HG03354 (cell line): ENCODE results near the gene SLC49A3.
"Not testable (repeated sequence)": the region's sequence is repeated elsewhere in the genome, so short reads cannot be mapped to it uniquely, and the experiment has no call there.

ENCODE experiments used
- ATAC-seq: cut with Tn5 transposase; IDR thresholded peaks from one replicate; pipeline ENCODE4 v1.9.1; 2021; ENCODE audit warnings: mild to moderate bottlenecking; ENCODE audit not compliant: unreplicated experiment, poor library complexity, severe bottlenecking

The SLC49A3 gene

GRCh38 chr4:722851-723360 is 34.0 kb upstream of the SLC49A3 start:
- ATAC-seq = no peak

DNA sequence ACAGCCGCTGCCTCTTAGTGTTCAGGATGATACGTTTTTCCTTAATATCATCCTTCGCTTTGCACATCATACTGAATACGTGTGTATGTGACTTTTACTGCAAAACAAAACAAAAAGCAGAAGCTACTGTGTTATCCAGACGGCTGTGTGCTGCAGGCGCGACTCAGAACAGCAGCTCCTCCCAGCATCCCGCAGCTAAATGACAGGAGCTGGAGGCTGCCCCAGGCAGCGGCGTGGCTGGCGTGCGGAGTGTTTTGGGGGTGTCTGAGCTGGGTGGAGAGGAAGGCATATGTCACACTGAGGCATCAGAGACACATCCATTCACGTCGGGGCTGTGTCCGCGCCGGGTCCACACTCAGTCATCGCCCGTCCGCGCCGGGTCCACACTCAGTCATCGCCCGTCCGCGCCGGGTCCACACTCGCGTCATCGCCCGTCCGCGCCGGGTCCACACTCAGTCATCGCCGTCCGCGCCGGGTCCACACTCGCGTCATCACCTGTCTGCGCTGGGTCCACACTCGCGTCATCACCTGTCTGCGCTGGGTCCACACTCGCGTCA is 33.3 kb upstream of the SLC49A3 start:
- no peak for ATAC-seq

DNA sequence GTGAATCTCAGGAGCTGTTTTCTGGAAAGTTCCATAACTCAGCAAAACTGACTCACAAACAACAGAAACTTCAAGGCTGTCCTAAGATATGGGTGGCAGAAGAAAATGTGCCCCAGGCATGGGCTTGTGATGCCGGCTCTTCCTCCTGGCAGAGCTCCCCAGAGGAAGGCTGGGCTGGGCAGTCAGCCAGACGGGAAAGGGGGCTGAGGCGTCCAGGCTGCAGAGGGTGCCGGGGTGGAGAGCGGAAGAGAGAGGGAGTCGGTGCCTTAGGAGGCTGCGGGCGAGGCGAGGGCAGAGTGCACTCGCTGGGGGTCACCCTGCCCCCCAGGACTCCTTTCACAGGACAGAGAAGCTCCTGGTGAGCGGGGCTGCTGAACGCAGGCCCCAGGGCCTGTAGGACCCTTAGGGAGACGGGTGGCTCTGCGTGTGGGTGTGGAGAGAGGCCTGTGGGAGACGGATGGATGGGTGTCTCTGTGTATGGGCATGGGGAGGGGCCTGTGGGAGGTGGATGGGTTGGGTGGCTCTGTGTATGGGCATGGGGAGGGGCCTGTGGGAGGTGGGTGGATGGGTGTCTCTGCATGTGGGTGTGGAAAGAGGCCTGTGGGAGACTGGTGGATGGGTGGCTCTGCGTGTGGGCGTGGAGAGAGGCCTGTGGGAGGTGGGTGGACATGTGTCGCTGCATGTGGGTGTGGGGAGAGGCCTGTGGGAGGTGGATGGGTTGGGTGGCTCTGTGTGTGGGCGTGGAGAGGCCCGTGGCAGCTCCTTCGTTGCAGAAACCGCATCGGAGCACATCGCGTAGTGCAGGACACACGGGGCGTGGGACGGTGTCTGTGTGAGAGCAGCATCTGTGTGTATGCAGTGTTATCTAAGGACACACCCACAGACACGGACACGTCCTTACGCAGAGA is 32.6 kb upstream of the SLC49A3 start:
- ATAC-seq = no peak

DNA sequence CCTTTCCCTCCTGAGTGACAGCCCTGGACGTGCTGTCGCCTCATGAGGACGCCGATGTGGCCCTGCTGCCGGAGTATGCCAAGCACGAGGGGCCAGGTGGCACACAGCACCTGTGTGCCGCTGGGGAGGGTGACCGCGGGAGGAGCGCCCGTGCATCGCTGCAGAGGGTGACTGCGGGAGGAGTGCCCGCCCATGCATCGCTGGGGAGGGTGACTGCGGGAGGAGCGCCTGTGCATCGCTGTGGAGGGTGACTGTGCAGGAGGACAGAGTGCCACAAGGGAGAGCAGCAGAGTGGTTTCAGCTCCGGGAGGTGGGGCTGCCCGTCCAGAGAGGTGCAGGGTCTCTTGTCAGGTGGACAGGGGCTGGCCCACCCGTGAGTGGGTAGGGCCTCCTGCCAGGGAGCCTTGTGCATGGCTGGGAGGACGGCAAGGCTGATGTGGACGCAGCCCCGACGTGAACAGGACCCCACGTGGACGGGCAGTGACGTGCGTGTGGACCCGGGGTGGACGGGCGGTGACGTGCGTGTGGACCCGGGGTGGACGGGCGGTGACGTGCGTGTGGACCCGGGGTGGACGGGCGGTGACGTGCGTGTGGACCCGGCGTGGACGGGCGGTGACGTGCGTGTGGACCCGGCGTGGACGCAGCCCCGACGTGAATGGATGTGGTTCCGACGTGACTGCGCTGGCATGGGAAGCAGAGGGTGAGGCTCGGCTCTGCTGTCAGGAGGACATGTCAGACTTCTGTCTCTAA is 31.3 kb upstream of the SLC49A3 start:
- no peak for ATAC-seq

GRCh38 chr4:718460-718859 is 29.5 kb upstream of the SLC49A3 start:
- no peak for ATAC-seq

DNA sequence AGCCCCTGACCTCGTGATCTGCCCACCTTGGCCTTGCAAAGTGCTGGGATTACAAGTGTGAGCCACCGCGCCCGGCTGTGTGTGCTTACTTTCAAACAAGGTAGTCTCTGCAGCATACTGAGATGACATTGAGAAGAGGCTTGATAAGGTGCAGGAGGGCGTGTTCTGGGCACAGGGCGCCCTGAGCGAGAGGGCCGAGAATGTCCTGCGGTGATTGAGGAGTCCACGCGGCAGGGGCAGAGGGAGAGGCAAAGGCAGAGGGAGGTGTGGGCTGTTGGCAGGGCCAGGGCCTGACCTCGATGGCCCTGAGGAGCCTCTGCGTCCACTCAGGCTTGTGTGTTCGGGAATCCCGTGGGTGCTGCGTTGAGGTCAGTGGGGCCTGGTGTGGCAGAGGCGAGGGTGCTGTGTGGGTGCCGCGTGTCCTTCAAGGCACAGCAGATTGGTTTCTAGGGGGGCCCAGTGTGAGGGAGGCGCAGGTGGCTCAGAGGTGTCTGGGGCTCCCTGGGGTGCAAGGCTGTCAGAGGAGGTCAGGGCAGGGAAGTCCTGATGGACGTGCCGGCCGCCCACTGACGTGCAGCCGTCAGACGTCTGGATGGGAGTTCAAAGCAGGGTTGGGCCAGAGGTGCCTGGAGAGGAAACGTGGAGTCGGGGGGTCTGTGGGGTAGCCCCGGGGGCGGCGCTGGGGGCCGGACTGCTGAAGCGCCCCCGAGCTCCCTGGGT is 28.8 kb upstream of the SLC49A3 start:
- no peak for ATAC-seq

DNA sequence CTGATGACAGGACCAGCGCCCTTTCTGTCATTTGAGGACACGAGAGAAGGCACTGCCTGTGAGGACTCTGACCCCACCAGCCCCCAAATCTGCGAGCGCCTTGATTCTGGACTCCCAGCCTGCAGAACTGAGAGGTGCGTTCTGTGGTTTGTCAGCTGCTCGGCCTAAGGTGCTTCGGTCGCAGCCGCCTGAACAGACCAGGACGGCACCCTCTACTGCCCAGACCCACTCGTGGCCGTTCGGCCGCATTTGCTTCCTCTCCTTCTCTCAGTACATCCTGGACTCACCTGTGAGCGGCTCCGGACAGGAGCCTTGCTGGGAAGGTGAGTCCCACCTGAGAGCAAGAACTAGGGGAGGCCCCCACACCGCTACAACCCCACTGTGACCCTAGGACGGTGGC is 25.1 kb upstream of the SLC49A3 start:
- ATAC-seq = no peak

- no peak for ATAC-seq
These were observed 24.1 kb upstream of the SLC49A3 start for GRCh38 chr4:712916-713632.

- no peak for ATAC-seq
These were observed 23.1 kb upstream of the SLC49A3 start for GRCh38 chr4:712093-712492.

GRCh38 chr4:710916-711315 is 22.0 kb upstream of the SLC49A3 start:
- ATAC-seq = no peak

DNA sequence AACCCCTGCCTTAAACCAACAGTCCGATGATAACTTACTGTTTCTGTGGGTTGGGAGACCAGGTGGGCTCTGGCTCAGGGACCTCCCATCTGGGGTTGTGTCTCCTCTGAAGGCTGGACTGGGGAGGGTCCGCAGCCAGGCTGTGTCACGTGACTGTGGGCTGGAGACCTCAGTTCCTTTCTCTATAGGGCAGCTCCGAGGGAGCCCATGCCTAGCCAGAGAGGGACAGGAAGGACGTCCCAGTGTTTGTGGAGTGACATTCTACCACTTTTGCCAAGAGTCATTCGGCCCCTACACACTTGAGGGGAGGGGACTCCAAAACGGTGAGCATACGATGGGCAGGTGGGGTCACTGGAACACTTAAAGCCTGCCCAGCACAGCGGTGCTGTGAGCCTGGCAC is 21.2 kb upstream of the SLC49A3 start:
- no peak for ATAC-seq

GRCh38 chr4:709348-709747 is 20.4 kb upstream of the SLC49A3 start:
- ATAC-seq = no peak

DNA sequence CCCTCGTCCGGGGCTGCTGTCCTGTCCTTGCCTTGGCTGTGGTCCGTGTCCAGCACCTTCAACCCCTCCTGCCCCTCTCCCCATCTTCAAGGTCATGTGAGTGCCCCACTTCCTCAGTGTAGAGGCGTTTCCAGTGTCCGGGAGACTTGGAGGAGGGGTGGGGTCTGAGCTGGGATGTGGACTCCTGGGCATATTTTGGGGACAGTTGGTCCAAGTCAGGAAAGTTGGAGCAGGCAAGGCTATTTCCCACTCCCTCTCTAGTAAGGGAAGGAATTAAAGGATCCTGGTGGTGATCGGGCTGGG is 19.6 kb upstream of the SLC49A3 start:
- no peak for ATAC-seq

DNA sequence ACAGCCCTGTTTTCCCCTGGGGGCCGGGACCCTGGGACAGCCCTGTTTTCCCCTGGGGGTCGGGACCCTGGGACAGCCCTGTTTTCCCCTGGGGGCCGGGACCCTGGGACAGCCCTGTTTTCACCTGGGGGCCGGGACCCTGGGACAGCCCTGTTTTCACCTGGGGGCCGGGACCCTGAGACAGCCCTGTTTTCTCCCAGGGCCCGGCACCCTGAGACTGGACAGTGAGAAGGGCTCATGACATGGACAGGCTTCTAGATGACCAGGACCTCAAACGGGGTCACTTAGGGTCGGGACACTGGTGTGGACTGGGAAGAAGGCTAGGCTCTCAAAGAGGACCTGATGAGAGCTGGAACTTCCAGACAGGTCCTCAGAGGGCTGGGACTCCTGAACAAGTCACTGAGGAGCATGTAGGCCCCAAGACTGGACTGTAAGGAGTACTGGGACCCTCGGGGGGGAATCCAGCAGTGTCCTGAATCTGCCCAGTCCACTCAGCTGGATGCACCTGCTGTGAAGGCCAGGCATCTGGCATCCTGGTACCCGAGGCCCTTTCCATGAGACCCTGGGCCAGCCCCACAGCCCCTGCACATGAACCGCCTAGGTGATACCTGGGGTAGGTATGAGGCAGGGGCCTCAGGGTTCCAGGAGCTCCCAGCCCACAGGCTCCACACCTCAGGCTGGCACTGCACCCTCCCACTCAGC is 19.1 kb upstream of the SLC49A3 start:
- no peak for ATAC-seq

GRCh38 chr4:706834-707598 is 18.1 kb upstream of the SLC49A3 start:
- no peak for ATAC-seq

DNA sequence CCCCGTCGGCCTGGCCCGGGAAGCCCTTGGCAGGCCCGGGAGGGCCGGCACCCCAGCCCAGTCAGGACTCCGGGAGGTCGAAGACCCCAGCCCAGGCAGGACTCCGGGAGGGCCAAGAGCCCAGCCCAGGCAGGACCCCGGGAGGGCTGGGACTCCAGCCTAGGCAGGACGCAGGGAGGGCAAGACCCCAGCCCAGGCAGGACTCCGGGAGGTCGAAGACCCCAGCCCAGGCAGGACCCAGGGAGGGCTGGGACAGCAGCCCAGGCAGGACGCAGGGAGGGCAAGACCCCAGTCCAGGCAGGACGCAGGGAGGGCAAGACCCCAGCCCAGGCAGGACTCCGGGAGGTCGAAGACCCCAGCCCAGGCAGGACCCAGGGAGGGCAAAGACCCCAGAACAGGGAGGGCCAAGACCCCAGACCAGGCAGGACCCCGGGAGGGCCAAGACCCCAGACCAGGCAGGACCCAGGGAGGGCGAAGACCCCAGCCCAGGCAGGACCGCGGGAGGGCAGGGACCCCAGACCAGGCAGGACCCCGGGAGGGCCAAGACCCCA is 17.2 kb upstream of the SLC49A3 start:
- ATAC-seq = not testable (repeated sequence)

DNA sequence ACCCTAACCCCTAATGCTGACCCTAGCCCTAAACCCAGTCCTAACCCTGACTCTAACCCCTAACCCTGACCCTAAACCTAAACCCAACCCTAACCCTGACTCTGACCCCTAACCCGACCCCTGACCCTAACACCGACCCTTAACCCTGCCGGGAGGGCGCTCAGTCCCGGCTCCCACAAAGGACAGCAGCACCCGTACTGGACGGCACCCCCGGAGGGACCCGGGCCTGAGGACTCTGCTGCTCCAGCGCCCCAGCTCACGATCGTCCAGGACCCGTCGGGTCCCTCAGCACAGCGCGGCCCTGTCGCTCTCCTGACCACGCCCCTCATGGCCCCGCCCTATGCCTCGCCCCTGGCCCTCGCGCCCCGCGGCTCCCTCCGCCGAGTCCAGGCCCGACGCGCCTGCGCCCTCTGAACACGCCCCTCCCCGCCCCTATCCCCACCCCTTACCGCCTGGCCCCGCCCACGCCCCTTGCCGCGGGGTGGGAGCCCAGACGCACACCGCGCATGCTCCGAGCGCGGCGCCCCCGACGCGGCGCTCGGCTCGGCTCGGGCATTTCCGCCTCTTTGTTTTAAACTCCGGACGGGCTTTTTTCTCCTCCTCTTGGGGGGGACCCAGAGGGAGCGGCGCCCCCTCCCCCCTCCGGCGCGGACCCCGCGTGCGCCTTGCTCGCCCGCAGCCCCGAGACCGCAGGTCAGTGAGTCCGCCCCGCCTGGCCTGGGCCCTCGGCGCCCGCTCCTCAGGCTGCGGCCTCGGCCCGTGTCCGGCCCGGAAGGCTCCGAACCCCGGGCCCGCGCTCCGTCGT is 16.5 kb upstream of the SLC49A3 start, which contains the start of gene PCGF3:
Gene PCGF3 (plus strand): TSS at position 555 of the 805 bp plus-strand sequence. CDS start 27,849 bp downstream, outside the sequence.
- peak; percentile 96 for ATAC-seq
